Fibroblast of lung (primary cell): ENCODE data around the gene DHX35.

Source experiments
- CTCF ChIP-seq, 2 donors: IDR thresholded peaks in 1 of 2; conservative IDR thresholded peaks in 1 of 2; 1 replicate in 1 of 2; 2 replicates in 1 of 2; pipeline ENCODE4 v1.5.1; 2011 to 2012; ENCODE audit warnings: low read length in 2 of 2, control low read depth in 1 of 2, inconsistent platforms in 1 of 2, low read depth in 1 of 2, mild to moderate bottlenecking in 1 of 2
- EZH2 ChIP-seq: IDR thresholded peaks from 2 replicates; pipeline ENCODE4 v1.5.1; 2012; ENCODE audit warnings: low read length, control low read depth, mild to moderate bottlenecking; ENCODE audit errors: missing control alignments

GRCh38 chr20:39019027-39019426, 56.9 kb downstream of the DHX35 start:
- TF ChIP-seq EZH2 (no peak), CTCF (conservative IDR thresholded peaks at IDR 0.05 in 1 of 2, IDR thresholded peaks at IDR 0.05 in 1 of 2; ENCODE audit: low read depth in 1 of 2, low read length in 2 of 2) (no peak)
